PC-9 (cell line): Measurements from ENCODE around the gene OR51A2. TPM values are rescaled to one million over a fixed set of nuclear protein-coding genes. Genes with fewer than 3 reads are reported as not detected.

Experiments
- BruUV-seq: library from RNA; stranded (reverse); fragments of 400-500 nt; replicated peaks from 2 replicates; lab custom pipeline; 2021; lab: Mats Ljungman, UMichigan
- CTCF ChIA-PET: fragments of 300-600 bp; sonication (Branson Sonifier 250); formaldehyde crosslinking; loops from one replicate; lab custom pipeline; 2022; ENCODE audit warnings: antibody characterized with exemption; lab: Charles Lee
- POLR2A ChIA-PET: fragments of 300-600 bp; sonication (Branson Sonifier 250); formaldehyde crosslinking; loops from one replicate; lab custom pipeline; 2022; ENCODE audit warnings: antibody characterized with exemption; ENCODE audit not compliant: unreplicated experiment; lab: Charles Lee
- DNase-seq, 2 experiments: peaks; one replicate each; pipeline versions ENCODE4 v3.0.0 to v3.0.0-alpha.2; 2015 to 2022; ENCODE audit warnings: mixed read lengths in 1 of 2
- H2AFZ ChIP-seq: fragments of 200-600 bp; sonication (generic); 2 replicates; pipeline ENCODE4 v1.8.1; 2017; ENCODE audit warnings: antibody characterized with exemption
- H3F3A ChIP-seq: fragments of 200-600 bp; sonication (generic); 2 replicates; pipeline ENCODE4 v1.8.1; 2017; ENCODE audit warnings: antibody characterized with exemption, mild to moderate bottlenecking, low read depth; ENCODE audit not compliant: insufficient read depth
- H3K27ac ChIP-seq: fragments of 200-600 bp; sonication (generic); 2 replicates; pipeline ENCODE4 v1.6.1; 2016; ENCODE audit warnings: mixed run types
- H3K27me3 ChIP-seq: fragments of 200-600 bp; sonication (generic); 2 replicates; pipeline ENCODE4 v1.6.1; 2016; ENCODE audit warnings: low read depth, mixed run types; ENCODE audit not compliant: insufficient read depth
- H3K36me3 ChIP-seq: fragments of 200-600 bp; sonication (generic); 2 replicates; pipeline ENCODE4 v1.6.1; 2016; ENCODE audit warnings: low read depth, mixed run types
- H3K4me1 ChIP-seq: fragments of 200-600 bp; sonication (generic); replicated peaks from 2 replicates; pipeline ENCODE4 v1.6.1; 2016; ENCODE audit warnings: mixed run types; ENCODE audit not compliant: insufficient read depth
- H3K4me2 ChIP-seq: fragments of 200-600 bp; sonication (generic); 2 replicates; pipeline ENCODE4 v1.6.1; 2017; ENCODE audit warnings: mixed run types
- H3K4me3 ChIP-seq: fragments of 200-600 bp; sonication (generic); 2 replicates; pipeline ENCODE4 v1.6.1; 2016; ENCODE audit warnings: mixed run types
- H3K79me2 ChIP-seq: fragments of 200-600 bp; sonication (generic); 2 replicates; pipeline ENCODE4 v1.6.1; 2017; ENCODE audit warnings: low read depth, mixed run types
- H3K9me2 ChIP-seq: fragments of 200-600 bp; sonication (generic); 2 replicates; pipeline ENCODE4 v1.8.1; 2017; ENCODE audit warnings: mild to moderate bottlenecking; ENCODE audit not compliant: insufficient read depth
- H3K9me3 ChIP-seq: fragments of 200-600 bp; sonication (generic); 2 replicates; pipeline ENCODE4 v1.8.1; 2016; ENCODE audit warnings: low read depth; ENCODE audit not compliant: insufficient read depth
- H4K20me1 ChIP-seq: fragments of 200-600 bp; sonication (generic); 2 replicates; pipeline ENCODE4 v1.8.1; 2017; ENCODE audit not compliant: insufficient read depth
- CTCF ChIP-seq: fragments of 200-600 bp; sonication (generic); conservative IDR thresholded peaks from 2 replicates; pipeline ENCODE4 v1.6.1; 2017; ENCODE audit warnings: mixed run types, antibody characterized with exemption, mild to moderate bottlenecking, moderate library complexity
- EZH2 ChIP-seq: fragments of 200-600 bp; sonication (generic); IDR thresholded peaks from 2 replicates; pipeline ENCODE4 v1.8.0; 2017; ENCODE audit warnings: antibody characterized with exemption, low read depth
- intact Hi-C: fragments of 100-400 bp; cut with micrococcal nuclease; formaldehyde crosslinking; loops from one replicate; pipeline ENCODE4 v1.10.0; 2022; ENCODE audit not compliant: unreplicated experiment
- total RNA-seq: library from RNA; stranded (reverse); gene quantifications from 2 replicates; pipeline ENCODE4 v1.2.3, GENCODE V29; 2021

OR51A2 gene
- total RNA-seq, 1 experiment from 2014 or later = not detected

GRCh38 chr11:4979036-4979435 lies 23.5 kb upstream of the OR51A2 start:
- Histone ChIP-seq H3K4me3 (no peak overlapping the region), H3F3A (no peaks in the 10 kb centered on the region), H3K9me3 (no peaks in the 10 kb centered on the region), H3K27ac (no peak overlapping the region), H2AFZ (no peak overlapping the region), H3K36me3 (no peaks in the 10 kb centered on the region), H3K9me2 (no peaks in the 10 kb centered on the region), H3K4me2 (no peak overlapping the region), H3K27me3 (no peaks in the 10 kb centered on the region), H4K20me1 (no peaks in the 10 kb centered on the region), H3K4me1 (no peaks in the 10 kb centered on the region), H3K79me2 (no peaks in the 10 kb centered on the region)
- intact Hi-C loops = no loop called here
- DNase-seq = no peak
- ChIA-PET CTCF (no interaction called here), POLR2A (no interaction called here)
- TF ChIP-seq CTCF = no peak
- no peak for TF ChIP-seq EZH2
- BruUV-seq = no TSS peak

GRCh38 chr11:4975436-4975835 lies 19.9 kb upstream of the OR51A2 start:
- H3K27me3 ChIP-seq = no peaks in the 10 kb centered on the region
- intact Hi-C loops = no loop called here
- H2AFZ ChIP-seq = no peak overlapping the region
- CTCF ChIA-PET = no interaction called here
- no peaks in the 10 kb centered on the region for H3K9me3 ChIP-seq
- no peaks in the 10 kb centered on the region for H3K79me2 ChIP-seq
- no peaks in the 10 kb centered on the region for H3F3A ChIP-seq
- TF ChIP-seq EZH2 (no peak), CTCF (no peak)
- H3K4me2 ChIP-seq = no peak overlapping the region
- H3K4me3 ChIP-seq = no peak overlapping the region
- H3K4me1 ChIP-seq = no peaks in the 10 kb centered on the region
- H3K9me2 ChIP-seq = no peaks in the 10 kb centered on the region
- DNase-seq = no peak
- H3K36me3 ChIP-seq = no peaks in the 10 kb centered on the region
- no peak overlapping the region for H3K27ac ChIP-seq
- POLR2A ChIA-PET = no interaction called here
- H4K20me1 ChIP-seq = no peaks in the 10 kb centered on the region
- BruUV-seq = no TSS peak

GRCh38 chr11:4962816-4963215 lies 7.3 kb upstream of the OR51A2 start:
- Histone ChIP-seq H3K9me3 (no peaks in the 10 kb centered on the region), H3K27ac (no peak overlapping the region), H3K4me3 (no peak overlapping the region), H3K36me3 (no peaks in the 10 kb centered on the region), H2AFZ (no peak overlapping the region), H3K27me3 (no peaks in the 10 kb centered on the region), H4K20me1 (no peaks in the 10 kb centered on the region), H3F3A (no peaks in the 10 kb centered on the region), H3K4me2 (no peak overlapping the region), H3K79me2 (no peaks in the 10 kb centered on the region), H3K9me2 (no peaks in the 10 kb centered on the region), H3K4me1 (no peaks in the 10 kb centered on the region)
- CTCF ChIA-PET = no interaction called here
- POLR2A ChIA-PET = no interaction called here
- BruUV-seq = no TSS peak
- no peak for TF ChIP-seq CTCF
- no peak for TF ChIP-seq EZH2
- intact Hi-C loops = no loop called here
- DNase-seq = no peak
